ENCODE data around the gene TTC32.

DNA sequence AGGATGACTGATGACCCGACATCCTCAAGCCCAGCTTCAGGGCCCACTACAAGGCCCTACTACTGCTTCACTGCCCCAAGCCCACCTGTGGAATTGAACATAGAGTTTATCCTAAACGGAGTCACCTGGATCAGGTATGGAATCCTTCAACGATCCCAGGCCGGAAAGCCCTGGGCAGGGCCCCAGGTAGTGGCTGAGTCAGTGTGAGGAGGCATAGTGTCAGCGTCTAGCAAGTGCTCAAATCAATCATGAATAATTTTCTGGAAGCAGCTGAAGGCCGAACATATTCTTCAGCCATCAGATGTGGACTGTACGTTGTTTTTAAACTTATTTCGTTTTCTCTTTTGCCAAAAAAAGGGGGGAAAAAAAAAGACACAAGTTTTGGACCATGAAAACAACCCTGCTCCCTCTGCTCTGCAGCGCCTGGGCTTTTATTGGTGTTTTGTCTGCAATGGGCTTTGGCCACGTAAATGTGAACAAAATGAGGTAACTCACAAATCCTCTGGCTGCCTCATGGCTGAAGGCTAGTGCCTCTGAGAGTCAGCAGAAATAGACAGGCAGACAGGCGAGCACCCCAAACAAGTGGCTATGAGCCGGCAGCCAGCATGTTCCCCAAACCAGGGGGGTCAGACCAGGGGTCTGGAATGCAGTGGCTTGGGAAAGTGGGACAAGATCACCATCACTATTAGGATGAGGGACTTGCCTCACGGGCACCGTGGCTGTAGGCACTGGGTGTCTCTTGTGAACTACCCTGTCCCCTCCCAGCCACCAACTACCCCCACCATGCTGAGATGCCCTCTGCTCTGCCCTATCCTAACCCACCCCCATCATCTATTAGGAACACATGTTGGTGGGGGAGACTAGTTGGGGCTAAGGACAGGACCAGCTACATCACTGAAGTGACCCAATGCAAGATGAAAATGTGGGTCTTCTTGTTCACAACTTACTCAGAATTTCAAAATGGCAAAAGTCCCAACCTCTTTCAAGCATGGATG is 51.4 kb downstream of the TTC32 start:
- TF ChIP-seq POLR2AphosphoS5 (IDR thresholded peaks at IDR 0.05; ENCODE audit: low read depth, low read length) (no peak), TAF1 (IDR thresholded peaks at IDR 0.05; ENCODE audit: borderline replicate concordance, low read depth, low read length) (no peak)
